GM13976 (cell line): ENCODE data around the gene KRTAP4-2.
"Not testable (repeated sequence)": the region's sequence is repeated elsewhere in the genome, so short reads cannot be mapped to it uniquely, and the experiment has no call there.

Experiments
- DNase-seq: peaks from one replicate; pipeline ENCODE4 v3.0.0; 2012; ENCODE audit warnings: low spot score
- CTCF ChIP-seq: IDR thresholded peaks from 2 replicates; pipeline ENCODE4 v1.5.1; 2012; ENCODE audit warnings: borderline replicate concordance, mild to moderate bottlenecking; ENCODE audit not compliant: insufficient read depth; ENCODE audit errors: extremely low read depth, missing control alignments, control extremely low read depth
- in situ Hi-C: fragments of 300-500 bp; cut with MboI; formaldehyde crosslinking; loops from one replicate; pipeline ENCODE4 v1.12.0; 2022; ENCODE audit warnings: low sequenced_read_pairs, mixed read lengths, inconsistent platforms; ENCODE audit not compliant: unreplicated experiment

KRTAP4-2 gene

GRCh38 chr17:41145261-41145660, 32.8 kb downstream of the KRTAP4-2 start:
- in situ Hi-C loops: no loop called here
- DNase-seq: no peak
- no peak for TF ChIP-seq CTCF

GRCh38 chr17:41144846-41145245, 33.2 kb downstream of the KRTAP4-2 start:
- DNase-seq: no peak
- in situ Hi-C loops: no loop called here
- TF ChIP-seq CTCF: no peak

GRCh38 chr17:41141361-41141760, 36.7 kb downstream of the KRTAP4-2 start:
- no peak for DNase-seq
- TF ChIP-seq CTCF: no peak
- in situ Hi-C loops: no loop called here

- no peak for DNase-seq
- TF ChIP-seq CTCF: no peak
- in situ Hi-C loops: no loop called here
These were observed 37.5 kb downstream of the KRTAP4-2 start, which contains the start of gene KRTAP4-6 for GRCh38 chr17:41140360-41141131. TSS of gene KRTAP4-6 (minus strand) at chr17:41140544. CDS start at chr17:41140487, 57 bp downstream.

- DNase-seq, in situ Hi-C loops: not testable (repeated sequence)
These were observed 38.2 kb downstream of the KRTAP4-2 start for GRCh38 chr17:41139865-41140264.

- in situ Hi-C loops: no loop called here
- no peak for TF ChIP-seq CTCF
- no peak for DNase-seq
These were observed 43.9 kb downstream of the KRTAP4-2 start for GRCh38 chr17:41133880-41134735.

GRCh38 chr17:41131979-41132378, 46.0 kb downstream of the KRTAP4-2 start:
- in situ Hi-C loops: no loop called here

More at GRCh38 chr17:41131979-41132378, 46.0 kb downstream of the KRTAP4-2 start:
- TF ChIP-seq CTCF: no peak
- peak; percentile 21 for DNase-seq
